ENCODE data around the gene LRRC61. TPM values are rescaled to one million over a fixed set of nuclear protein-coding genes. Genes with fewer than 3 reads are reported as not detected.
"Not testable (repeated sequence)": the region's sequence is repeated elsewhere in the genome, so short reads cannot be mapped to it uniquely, and the experiment has no call there.

The LRRC61 gene
- total and polyA plus RNA-seq, 4 experiments from 2014 or later, result 11.0 to 16.0 (median 13.8) TPM

DNA sequence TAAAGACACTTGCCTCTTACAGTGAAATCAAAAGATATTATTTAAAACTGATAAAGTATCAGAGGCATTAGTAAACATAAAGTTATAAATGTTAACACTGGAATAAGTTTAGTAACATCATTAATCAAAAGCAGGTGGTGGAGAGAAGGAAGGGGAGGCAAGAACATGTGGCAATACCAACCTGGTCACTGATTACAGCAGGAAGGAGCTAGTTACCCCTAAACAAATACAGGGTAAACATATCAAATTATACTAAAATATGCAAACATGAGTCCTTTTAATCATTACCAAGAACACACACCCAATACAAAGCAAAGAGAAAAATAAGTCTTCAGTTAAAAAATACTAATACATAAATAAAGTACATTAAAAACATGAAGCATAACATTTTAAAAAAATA lies 25.2 kb upstream of the LRRC61 start:
- DNase-seq; H3K36me3 Mint-ChIP-seq; H3K36me3 ChIP-seq (ENCODE audit: insufficient read depth, low read length); POLR2A ChIA-PET (ENCODE audit: partially characterized antibody); CTCF ChIA-PET (ENCODE audit: partially characterized antibody); intact Hi-C loops (cut with micrococcal nuclease); H3K27me3 Mint-ChIP-seq; H3K4me3 Mint-ChIP-seq; H3K27ac ChIP-seq (ENCODE audit: low read depth, low read length); H3K4me1 Mint-ChIP-seq; H3K4me3 ChIP-seq (ENCODE audit: low read length in 2 of 2); H3K9me3 ChIP-seq (ENCODE audit: control insufficient read depth in 1 of 2, low read length in 2 of 2); H3K4me1 ChIP-seq (ENCODE audit: insufficient read depth, low read length); H3K9me3 Mint-ChIP-seq; H3K27me3 ChIP-seq (ENCODE audit: insufficient read depth, low read length): not testable (repeated sequence)
- H3K27ac Mint-ChIP-seq, result peak overlapping the region in 1 of 7 donors; percentile 59

DNA sequence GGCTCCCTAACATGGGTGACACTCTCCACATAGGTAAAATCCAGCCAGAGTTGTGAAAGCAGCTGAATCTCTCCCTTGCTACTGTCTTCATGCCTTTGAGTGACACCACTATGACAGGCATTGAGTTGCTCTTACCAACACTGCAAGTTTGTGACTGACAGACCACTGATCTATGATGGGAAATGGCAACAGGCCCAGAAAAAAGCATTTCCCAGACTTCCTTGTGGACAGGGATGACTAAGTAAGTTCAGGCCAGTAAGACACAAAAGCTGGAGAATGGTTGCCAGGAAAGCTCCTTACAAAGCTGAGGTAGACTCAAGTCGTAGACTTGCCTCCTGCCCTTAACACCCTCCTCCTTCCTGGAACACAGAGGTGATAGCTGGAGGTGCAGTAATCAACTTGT lies 20.2 kb upstream of the LRRC61 start:
- H3K4me3 Mint-ChIP-seq; H3K27ac Mint-ChIP-seq; DNase-seq; H3K4me1 ChIP-seq (ENCODE audit: insufficient read depth, low read length); CTCF ChIA-PET (ENCODE audit: partially characterized antibody); H3K27me3 Mint-ChIP-seq; H3K4me3 ChIP-seq (ENCODE audit: low read length in 2 of 2); H3K36me3 Mint-ChIP-seq; H3K36me3 ChIP-seq (ENCODE audit: insufficient read depth, low read length); H3K27ac ChIP-seq (ENCODE audit: low read depth, low read length); H3K27me3 ChIP-seq (ENCODE audit: insufficient read depth, low read length); H3K9me3 Mint-ChIP-seq; intact Hi-C loops (cut with micrococcal nuclease); H3K9me3 ChIP-seq (ENCODE audit: control insufficient read depth in 1 of 2, low read length in 2 of 2); POLR2A ChIA-PET (ENCODE audit: partially characterized antibody): not testable (repeated sequence)
- H3K4me1 Mint-ChIP-seq, result peaks cover 0 to 10% (median 1%) of the 10 kb centered on the region in 4 donors

DNA sequence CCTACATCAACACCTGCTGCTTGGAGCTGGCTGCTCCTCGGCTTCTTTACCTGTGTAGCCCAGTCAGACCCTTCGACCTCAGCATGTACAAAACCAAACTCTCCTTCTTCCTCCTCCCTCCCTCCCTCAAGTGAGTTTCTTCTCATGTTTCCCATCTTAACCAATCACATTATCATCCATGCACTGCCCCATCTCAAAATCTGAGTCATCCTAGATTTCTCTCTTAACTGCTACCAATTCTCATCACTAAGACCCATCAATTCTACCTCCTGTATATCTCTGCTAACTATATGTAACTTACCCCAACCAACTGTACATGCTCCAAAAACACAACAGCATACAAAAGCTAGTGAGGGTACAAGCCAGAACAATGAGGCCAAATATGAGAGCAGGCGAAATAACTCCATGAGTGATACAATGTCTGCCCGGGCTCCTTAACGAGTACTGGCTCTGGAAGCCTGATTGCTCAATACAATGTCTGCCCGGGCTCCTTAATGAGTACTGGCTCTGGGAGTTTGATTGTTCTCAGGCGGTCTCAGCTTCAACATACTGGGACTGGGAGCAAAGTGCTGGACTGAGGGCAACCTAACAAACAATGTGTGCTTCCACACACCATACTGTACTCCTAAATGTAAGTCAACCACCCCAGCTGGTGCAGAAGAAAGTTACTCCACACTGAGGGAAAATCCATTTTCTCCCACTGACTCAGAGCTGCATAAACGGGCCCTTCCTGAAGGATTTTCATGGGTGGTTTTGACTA lies 18.5 kb upstream of the LRRC61 start:
- intact Hi-C loops (cut with micrococcal nuclease); H3K27me3 ChIP-seq (ENCODE audit: insufficient read depth, low read length); H3K27me3 Mint-ChIP-seq; CTCF ChIA-PET (ENCODE audit: partially characterized antibody); H3K4me3 ChIP-seq (ENCODE audit: low read length in 2 of 2); DNase-seq; POLR2A ChIA-PET (ENCODE audit: partially characterized antibody); H3K27ac Mint-ChIP-seq; H3K9me3 Mint-ChIP-seq; H3K4me1 ChIP-seq (ENCODE audit: insufficient read depth, low read length); H3K4me3 Mint-ChIP-seq; H3K36me3 ChIP-seq (ENCODE audit: insufficient read depth, low read length); H3K27ac ChIP-seq (ENCODE audit: low read depth, low read length); H3K9me3 ChIP-seq (ENCODE audit: control insufficient read depth in 1 of 2, low read length in 2 of 2); H3K36me3 Mint-ChIP-seq: not testable (repeated sequence)
- peaks cover 0 to 11% (median 1%) of the 10 kb centered on the region in 4 donors for H3K4me1 Mint-ChIP-seq

DNA sequence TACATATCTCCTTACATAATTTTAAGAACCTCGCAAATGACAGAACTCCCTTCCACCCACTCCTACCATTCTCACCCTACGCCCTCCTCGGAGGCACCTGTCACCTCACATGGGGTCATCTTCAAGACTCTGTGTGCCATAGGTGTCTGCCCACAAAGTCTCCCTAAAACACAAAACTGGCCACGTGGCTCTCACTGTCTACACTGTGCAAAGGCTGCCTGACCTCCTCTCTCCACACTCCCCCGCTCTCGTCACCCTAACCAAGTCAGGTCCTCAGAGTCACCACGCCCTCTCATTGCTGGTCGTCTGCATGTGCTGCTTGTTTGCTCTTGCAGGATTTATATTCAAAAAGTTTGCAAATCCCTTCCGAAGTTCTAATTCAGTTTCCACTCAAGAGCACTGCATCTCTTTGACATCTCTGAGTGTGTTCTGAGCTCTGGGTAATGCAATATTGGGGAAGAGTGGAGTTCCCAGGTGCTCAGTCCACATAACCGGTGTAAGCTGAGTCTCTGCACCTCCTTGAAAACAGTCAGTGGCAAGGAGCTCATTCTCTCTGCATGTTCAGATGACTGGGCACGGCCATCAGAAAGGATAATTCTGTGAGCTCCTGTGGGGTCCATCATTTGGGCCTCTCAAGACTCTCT lies 17.8 kb upstream of the LRRC61 start:
- H3K27me3 Mint-ChIP-seq; H3K36me3 ChIP-seq (ENCODE audit: insufficient read depth, low read length); intact Hi-C loops (cut with micrococcal nuclease); POLR2A ChIA-PET (ENCODE audit: partially characterized antibody); H3K4me3 ChIP-seq (ENCODE audit: low read length in 2 of 2); H3K27ac ChIP-seq (ENCODE audit: low read depth, low read length); H3K9me3 ChIP-seq (ENCODE audit: control insufficient read depth in 1 of 2, low read length in 2 of 2); H3K9me3 Mint-ChIP-seq; DNase-seq; H3K36me3 Mint-ChIP-seq; H3K27me3 ChIP-seq (ENCODE audit: insufficient read depth, low read length); CTCF ChIA-PET (ENCODE audit: partially characterized antibody); H3K4me3 Mint-ChIP-seq; H3K27ac Mint-ChIP-seq; H3K4me1 ChIP-seq (ENCODE audit: insufficient read depth, low read length): not testable (repeated sequence)
- peaks cover 0 to 11% (median 1%) of the 10 kb centered on the region in 4 donors for H3K4me1 Mint-ChIP-seq

DNA sequence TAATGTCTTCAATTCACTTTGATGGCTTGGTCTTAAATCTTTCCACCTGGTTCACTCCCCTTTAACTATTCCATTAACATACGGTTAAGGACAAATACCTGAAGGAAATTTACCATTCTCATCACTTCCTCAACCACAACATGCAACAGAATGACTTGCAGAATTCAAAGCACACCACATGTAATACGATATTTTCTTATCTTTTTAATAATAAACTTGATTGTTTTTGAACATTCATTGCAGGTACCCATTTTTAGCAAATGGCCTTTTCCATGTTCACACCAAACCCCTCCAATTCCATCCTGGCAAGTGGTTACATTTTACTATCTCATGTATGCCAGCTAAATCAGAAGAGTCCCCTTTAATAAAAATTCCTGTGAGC lies 17.3 kb upstream of the LRRC61 start:
- H3K27me3 ChIP-seq (ENCODE audit: insufficient read depth, low read length); intact Hi-C loops (cut with micrococcal nuclease); DNase-seq; H3K27me3 Mint-ChIP-seq; H3K36me3 Mint-ChIP-seq; CTCF ChIA-PET (ENCODE audit: partially characterized antibody); H3K27ac Mint-ChIP-seq; H3K9me3 ChIP-seq (ENCODE audit: control insufficient read depth in 1 of 2, low read length in 2 of 2); POLR2A ChIA-PET (ENCODE audit: partially characterized antibody); H3K27ac ChIP-seq (ENCODE audit: low read depth, low read length); H3K9me3 Mint-ChIP-seq; H3K4me3 Mint-ChIP-seq; H3K4me3 ChIP-seq (ENCODE audit: low read length in 2 of 2); H3K36me3 ChIP-seq (ENCODE audit: insufficient read depth, low read length); H3K4me1 ChIP-seq (ENCODE audit: insufficient read depth, low read length): not testable (repeated sequence)
- peaks cover 0 to 11% (median 1%) of the 10 kb centered on the region in 4 donors for H3K4me1 Mint-ChIP-seq

DNA sequence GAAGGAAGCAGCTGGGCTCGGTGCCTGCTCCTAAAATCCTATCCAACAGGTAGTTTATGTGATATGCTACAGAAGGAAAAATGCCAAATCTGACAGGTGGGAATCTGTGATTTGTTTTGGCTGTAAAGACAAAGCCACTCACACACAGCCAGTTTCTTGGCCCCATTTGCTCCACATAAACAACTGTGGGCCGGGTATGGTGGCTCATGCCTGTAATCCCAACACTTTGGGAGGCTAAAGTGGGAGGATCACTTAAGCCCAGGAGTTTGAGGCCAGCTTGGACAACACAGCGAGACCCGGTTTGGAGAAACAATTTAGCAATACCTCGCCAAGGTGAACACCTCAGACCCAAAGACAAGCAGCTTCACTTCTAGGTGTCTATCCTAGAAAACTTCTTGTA lies 16.8 kb upstream of the LRRC61 start:
- H3K27me3 Mint-ChIP-seq; intact Hi-C loops (cut with micrococcal nuclease); H3K4me3 ChIP-seq (ENCODE audit: low read length in 2 of 2); H3K4me3 Mint-ChIP-seq; H3K4me1 ChIP-seq (ENCODE audit: insufficient read depth, low read length); H3K9me3 ChIP-seq (ENCODE audit: control insufficient read depth in 1 of 2, low read length in 2 of 2); H3K27me3 ChIP-seq (ENCODE audit: insufficient read depth, low read length); H3K27ac ChIP-seq (ENCODE audit: low read depth, low read length); H3K9me3 Mint-ChIP-seq; CTCF ChIA-PET (ENCODE audit: partially characterized antibody); H3K36me3 Mint-ChIP-seq; DNase-seq; POLR2A ChIA-PET (ENCODE audit: partially characterized antibody); H3K36me3 ChIP-seq (ENCODE audit: insufficient read depth, low read length): not testable (repeated sequence)
- peak overlapping the region in 1 of 7 donors; percentile 17 for H3K27ac Mint-ChIP-seq
- peaks cover 0 to 11% (median 1%) of the 10 kb centered on the region in 4 donors for H3K4me1 Mint-ChIP-seq

DNA sequence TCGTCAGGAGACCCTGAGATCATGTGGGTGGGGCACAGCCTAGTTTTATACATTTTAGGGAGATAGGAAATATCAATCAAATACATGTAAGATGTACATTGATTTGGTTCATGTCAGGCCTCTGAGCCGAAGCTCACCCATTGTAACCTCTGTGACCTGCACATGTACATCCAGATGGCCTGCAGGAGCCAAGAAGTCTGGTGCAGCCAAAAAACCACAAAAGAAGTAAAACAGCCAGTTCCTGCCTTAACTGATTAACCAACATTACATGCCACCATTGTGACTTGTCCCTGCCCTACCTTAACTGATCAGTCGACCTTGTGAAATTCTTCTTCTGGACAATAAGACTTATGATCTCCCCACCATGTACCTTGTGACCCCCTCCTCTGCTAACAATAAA lies 16.0 kb upstream of the LRRC61 start:
- H3K9me3 Mint-ChIP-seq, result no peaks in the 10 kb centered on the region
- H3K4me1 Mint-ChIP-seq, result peaks cover 0 to 11% (median 1%) of the 10 kb centered on the region in 4 donors
- intact Hi-C loops (cut with micrococcal nuclease), result no loop called here
- CTCF ChIA-PET (ENCODE audit: partially characterized antibody), result no interaction called here
- H3K27ac Mint-ChIP-seq, result no peak overlapping the region
- H3K4me1 ChIP-seq (ENCODE audit: insufficient read depth, low read length), result no peaks in the 10 kb centered on the region
- H3K27me3 ChIP-seq (ENCODE audit: insufficient read depth, low read length), result no peaks in the 10 kb centered on the region
- no peak overlapping the region for H3K27ac ChIP-seq (ENCODE audit: low read depth, low read length)
- DNase-seq, result no peak
- H3K36me3 Mint-ChIP-seq, result no peaks in the 10 kb centered on the region
- no peak overlapping the region for H3K4me3 ChIP-seq (ENCODE audit: low read length in 2 of 2)
- POLR2A ChIA-PET (ENCODE audit: partially characterized antibody), result no interaction called here
- no peak overlapping the region for H3K4me3 Mint-ChIP-seq
- H3K36me3 ChIP-seq (ENCODE audit: insufficient read depth, low read length), result no peaks in the 10 kb centered on the region
- H3K9me3 ChIP-seq (ENCODE audit: control insufficient read depth in 1 of 2, low read length in 2 of 2), result no peaks in the 10 kb centered on the region
- no peaks in the 10 kb centered on the region for H3K27me3 Mint-ChIP-seq

All from CD4-positive, alpha-beta memory T cell (primary cell).